HG03280 (cell line): Measurements from ENCODE around the gene PDE3A.
"Not testable (repeated sequence)": the region's sequence is repeated elsewhere in the genome, so short reads cannot be mapped to it uniquely, and the experiment has no call there.

Source experiments
- ATAC-seq: cut with Tn5 transposase; IDR thresholded peaks from one replicate; pipeline ENCODE4 v1.9.1; 2021; ENCODE audit warnings: mild to moderate bottlenecking, moderate library complexity; ENCODE audit not compliant: unreplicated experiment

Gene PDE3A

GRCh38 chr12:20368114-20368650, at the start of gene PDE3A:
Gene PDE3A (plus strand): TSS chr12:20368537. CDS start chr12:20369285, 748 bp downstream.
- ATAC-seq = no peak

- ATAC-seq = no peak
These were observed 49.0 kb upstream of the PDE3A start for GRCh38 chr12:20319366-20319765.

GRCh38 chr12:20320552-20320951, 47.8 kb upstream of the PDE3A start:
- ATAC-seq = no peak

GRCh38 chr12:20330826-20331505, 37.4 kb upstream of the PDE3A start:
- not testable (repeated sequence) for ATAC-seq

GRCh38 chr12:20339060-20339459, 29.3 kb upstream of the PDE3A start:
- ATAC-seq = no peak

GRCh38 chr12:20342111-20342510, 26.2 kb upstream of the PDE3A start:
- no peak for ATAC-seq

- ATAC-seq = no peak
These were observed 22.5 kb upstream of the PDE3A start for GRCh38 chr12:20345866-20346265.

GRCh38 chr12:20350026-20350425, 18.3 kb upstream of the PDE3A start:
- no peak for ATAC-seq

GRCh38 chr12:20350495-20350894, 17.8 kb upstream of the PDE3A start:
- no peak for ATAC-seq

GRCh38 chr12:20351406-20351805, 16.9 kb upstream of the PDE3A start:
- no peak for ATAC-seq

- ATAC-seq = no peak
These were observed 12.3 kb upstream of the PDE3A start for GRCh38 chr12:20356048-20356447.

- ATAC-seq = no peak
These were observed 7.9 kb upstream of the PDE3A start for GRCh38 chr12:20360407-20360806.

- ATAC-seq = no peak
These were observed 6.9 kb upstream of the PDE3A start for GRCh38 chr12:20361416-20361815.

GRCh38 chr12:20364501-20364900, 3.8 kb upstream of the PDE3A start:
- no peak for ATAC-seq

- no peak for ATAC-seq
These were observed 1.4 kb upstream of the PDE3A start for GRCh38 chr12:20366776-20367409.

GRCh38 chr12:20367583-20368113, 689 bp upstream of the PDE3A start:
- no peak for ATAC-seq

- no peak for ATAC-seq
These were observed 441 bp downstream of the PDE3A start for GRCh38 chr12:20368651-20369304.

- no peak for ATAC-seq
These were observed 1.1 kb downstream of the PDE3A start for GRCh38 chr12:20369305-20370013.

GRCh38 chr12:20370014-20370386, 1.7 kb downstream of the PDE3A start:
- no peak for ATAC-seq

- ATAC-seq = no peak
These were observed 2.7 kb downstream of the PDE3A start for GRCh38 chr12:20370866-20371519.
